OCI-LY3 (cell line): ENCODE data around the gene DOCK9.

Source experiments
- CTCF ChIP-seq: fragments of 200-600, 300-600 bp; sonication (generic); IDR thresholded peaks from 2 replicates; pipeline ENCODE4 v1.5.1; 2014; ENCODE audit warnings: antibody characterized with exemption, low read length, low read depth
- EZH2phosphoT487 ChIP-seq: fragments of 200-600 bp; shearing (Covaris generic); IDR thresholded peaks from 2 replicates; pipeline ENCODE4 v1.6.1; 2018; ENCODE audit warnings: antibody characterized with exemption, mixed run types, low read depth

DNA sequence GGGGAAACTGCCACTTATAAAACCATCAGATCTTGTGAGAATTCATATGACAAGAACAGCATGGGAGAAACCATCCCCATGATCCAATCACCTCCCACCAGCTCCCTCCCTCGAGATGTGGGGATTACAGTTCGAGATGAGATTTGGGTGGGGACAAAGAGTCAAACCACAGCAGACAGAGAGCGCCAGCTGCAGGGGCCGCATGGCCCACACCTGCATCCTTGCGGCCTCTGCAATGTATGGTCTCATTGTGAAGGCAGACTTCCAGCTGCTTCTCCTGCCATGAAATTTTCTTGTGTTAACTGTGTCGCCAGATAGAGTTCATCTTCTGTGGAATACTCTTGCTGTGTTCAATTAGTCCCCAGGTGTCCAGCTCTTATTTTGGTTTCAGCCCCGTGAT, 208.1 kb downstream of the DOCK9 start:
- TF ChIP-seq CTCF: no peak
- TF ChIP-seq EZH2phosphoT487: no peak
